Measurements from ENCODE around the gene AQP11.

The AQP11 gene

GRCh38 chr11:77593883-77594282 lies 4.1 kb downstream of the AQP11 start:
- DNase-seq = no peak

- DNase-seq = no peak
Measured at GRCh38 chr11:77596626-77597025, 6.9 kb downstream of the AQP11 start.

GRCh38 chr11:77598195-77598594 lies 8.4 kb downstream of the AQP11 start:
- DNase-seq = no peak

- no peak for DNase-seq
Measured at GRCh38 chr11:77602381-77603088, 12.8 kb downstream of the AQP11 start.

- DNase-seq = no peak
Measured at GRCh38 chr11:77604281-77604680, 14.5 kb downstream of the AQP11 start.

GRCh38 chr11:77609234-77609633 lies 19.5 kb downstream of the AQP11 start:
- DNase-seq = no peak

GRCh38 chr11:77611921-77612320 lies 22.2 kb downstream of the AQP11 start:
- no peak for DNase-seq

DNA sequence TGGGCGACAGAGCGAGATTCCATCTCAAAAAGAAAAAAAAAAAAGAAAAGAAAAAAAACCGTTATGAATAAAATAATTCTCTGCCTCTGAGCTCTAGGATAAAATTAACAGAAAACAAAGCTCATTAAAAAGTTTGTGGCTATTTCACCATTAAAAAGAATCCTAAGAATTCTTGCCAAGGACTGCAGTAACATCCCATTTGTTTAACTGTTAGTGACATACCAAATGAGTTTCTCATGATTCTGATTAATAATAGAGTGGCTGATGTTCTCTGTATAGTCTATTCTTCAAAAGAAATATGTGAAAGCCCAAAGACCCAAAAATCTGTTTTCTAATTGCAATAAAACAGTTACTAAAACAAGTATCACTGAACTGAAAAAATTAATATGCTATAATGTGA lies 28.1 kb downstream of the AQP11 start:
- DNase-seq = no peak

DNA sequence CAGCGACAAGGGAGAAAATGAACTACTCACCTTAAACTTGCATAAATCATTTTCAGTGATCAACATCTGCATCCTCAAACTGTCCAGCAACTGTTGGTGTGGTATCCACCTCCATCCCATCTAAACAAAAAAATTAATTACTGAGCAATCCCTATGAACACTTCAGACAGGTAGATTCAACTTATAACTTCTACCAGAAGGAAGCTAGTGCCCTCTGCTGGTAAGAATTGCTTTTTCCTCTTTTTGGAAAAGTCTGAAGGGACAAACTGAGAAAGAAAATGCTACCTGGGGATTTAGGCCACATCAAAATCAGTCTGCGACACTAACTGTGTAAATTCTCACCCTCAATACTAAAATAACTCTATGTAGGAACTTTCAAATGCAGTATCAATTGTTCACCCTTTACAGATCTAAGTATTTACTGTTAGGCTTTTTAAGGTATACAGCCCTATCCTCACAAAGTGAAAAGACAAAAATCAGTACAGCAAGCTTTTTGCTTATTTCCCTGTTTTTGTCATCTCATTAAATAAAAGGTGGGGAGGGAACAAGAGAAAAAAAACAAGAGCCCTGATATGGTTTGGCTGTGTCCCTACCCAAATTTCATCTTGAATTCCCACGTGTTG lies 29.9 kb downstream of the AQP11 start:
- peak; percentile 20 to 79 for DNase-seq

GRCh38 chr11:77630157-77630710 lies 40.5 kb downstream of the AQP11 start:
- DNase-seq = peak in 1 of 2 donors; percentile 8

- peak; percentile 57 for DNase-seq
Measured at GRCh38 chr11:77633926-77634325, 44.2 kb downstream of the AQP11 start.

DNA sequence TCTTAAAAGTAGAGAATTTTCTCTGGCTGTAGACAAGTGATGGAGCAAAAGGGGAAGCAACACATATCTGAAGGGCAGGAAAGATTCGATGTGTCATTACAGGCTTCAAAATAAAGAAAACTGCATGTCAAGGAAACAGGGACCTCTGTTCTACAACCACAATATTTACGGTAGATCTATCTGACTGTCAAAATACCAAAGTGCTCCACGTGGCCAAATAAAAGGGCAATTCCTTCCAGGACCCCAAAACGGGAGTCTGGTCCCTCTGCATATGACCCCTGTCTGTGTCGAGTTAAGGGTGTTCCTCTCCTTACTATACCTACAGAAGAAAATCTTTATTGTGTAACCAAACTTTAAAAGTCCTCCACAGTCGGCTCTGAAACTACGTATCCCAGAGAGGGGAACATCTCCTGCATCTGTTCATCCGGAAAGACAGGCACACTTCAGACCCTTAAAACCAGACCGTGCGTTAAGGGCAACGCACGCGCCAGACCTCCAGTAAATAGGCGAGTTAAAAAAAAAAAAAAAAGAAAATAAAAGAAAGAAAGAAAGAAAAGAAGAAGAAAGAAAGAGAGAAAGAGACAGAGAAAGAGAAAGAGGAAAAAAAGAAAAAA lies 47.1 kb downstream of the AQP11 start:
- peak; percentile 13 to 25 for DNase-seq

DNA sequence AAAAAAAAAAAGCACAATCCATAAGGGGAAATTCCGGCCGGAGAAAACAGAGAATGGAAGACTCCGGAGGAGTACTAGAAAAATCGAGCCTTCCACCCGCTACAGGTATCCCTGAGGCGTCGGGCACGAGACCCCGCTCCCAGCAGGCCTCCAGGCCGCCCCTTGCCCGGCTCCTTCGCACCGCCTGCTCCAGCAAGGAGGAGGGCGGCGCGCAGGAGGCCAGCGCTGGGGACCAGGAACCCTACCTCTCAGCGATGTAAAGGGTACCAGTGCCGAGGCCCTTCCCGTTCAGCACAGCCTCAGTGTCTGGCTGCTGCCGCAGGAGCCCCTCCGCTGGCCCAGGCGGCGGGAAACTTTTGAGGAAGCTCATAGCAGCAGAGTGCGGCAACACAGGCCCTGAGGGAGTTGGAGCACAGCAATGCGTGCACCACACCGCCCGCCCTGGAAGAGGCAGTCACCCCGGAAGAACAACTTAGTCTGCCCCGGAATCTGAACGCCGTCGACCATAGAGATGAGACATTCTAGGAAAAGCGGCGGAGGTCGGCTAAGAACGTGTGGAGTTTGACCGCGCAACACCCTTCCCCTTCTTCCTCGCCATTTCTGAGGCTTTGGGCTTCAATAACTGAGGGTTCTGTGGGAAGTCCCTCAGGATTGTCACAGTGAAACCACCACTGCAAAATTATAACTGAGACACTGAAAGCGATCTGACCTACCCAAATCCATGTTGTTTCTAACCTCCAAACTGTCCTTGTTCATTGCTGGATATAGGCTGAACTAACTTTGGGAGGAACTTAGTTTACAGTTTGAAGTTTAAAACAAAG lies 47.8 kb downstream of the AQP11 start, which contains the start of gene CLNS1A:
CLNS1A (minus strand) TSS at position 450 of the 821 bp plus-strand sequence; CDS start at position 370, 80 bp downstream.
- peak; percentile 86 to 88 for DNase-seq

DNA sequence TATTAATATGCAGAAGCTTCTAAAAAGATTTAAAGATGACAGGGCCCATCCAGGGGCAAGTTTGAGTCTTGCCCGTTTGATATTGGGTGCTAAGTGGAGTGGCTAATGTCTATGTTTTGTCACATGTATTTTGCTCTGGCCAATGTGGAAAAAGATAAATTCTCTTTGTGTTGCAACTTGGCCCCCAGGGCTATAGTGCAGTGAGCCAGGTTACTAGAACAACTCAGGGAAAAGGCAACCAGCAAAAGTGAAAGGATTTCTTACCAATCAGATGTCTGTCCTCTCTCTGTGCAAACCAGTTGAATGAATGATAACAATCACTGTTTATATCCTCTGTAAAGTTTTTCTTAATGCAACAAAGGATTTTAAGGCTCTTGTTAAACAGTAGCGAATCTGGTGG lies 52.5 kb downstream of the AQP11 start:
- DNase-seq = no peak

DNA sequence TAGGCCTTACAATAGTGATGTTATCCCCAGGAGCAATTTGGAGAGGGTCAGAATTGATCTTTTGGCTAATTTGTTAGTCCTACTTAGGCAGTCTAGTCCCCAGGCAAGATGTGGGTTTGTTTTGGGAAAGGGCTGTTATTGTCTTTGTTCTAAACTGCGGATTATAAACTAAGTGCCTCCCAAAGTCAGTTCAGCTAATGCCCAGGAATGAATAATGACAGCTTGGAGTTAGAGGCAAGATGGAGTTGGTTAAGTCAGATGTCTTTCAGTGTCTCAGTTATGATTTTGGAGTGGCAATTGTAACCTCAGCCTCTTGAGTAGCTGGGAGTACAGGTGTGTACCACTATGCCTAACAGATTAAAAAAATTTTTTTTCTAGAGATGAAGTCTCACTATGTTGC lies 55.1 kb downstream of the AQP11 start:
- no peak for DNase-seq

DNA sequence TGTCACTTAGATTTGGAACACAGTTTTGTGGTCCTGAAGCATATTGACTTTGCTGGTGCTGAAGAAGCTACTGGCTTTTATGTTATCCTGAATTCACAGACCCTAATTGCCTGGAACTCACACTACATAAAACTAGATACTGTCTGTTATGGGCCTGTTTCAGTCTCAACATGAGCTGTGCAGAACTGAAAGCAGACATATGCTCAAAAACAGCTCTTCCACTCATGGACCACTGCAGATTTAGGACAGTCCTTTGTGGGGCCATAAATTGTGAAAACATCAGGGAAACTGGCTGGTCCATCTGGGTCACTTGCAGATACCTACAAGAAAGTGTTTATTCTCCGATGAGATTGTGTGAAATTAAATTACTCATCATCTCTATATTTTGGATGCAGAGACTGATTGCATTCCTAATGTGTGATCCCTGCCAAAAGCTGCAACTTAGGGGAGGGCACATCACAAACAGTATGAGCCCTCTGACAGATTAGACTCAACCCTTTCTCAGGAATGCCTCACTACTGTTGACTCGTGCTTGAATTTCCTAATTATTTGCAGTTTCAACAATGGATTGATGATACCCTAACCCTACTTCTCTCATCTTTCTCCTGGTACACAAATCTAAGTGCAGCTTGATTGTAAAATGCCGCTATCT lies 58.0 kb downstream of the AQP11 start:
- no peak for DNase-seq

GRCh38 chr11:77650123-77650522 lies 60.4 kb downstream of the AQP11 start:
- no peak for DNase-seq

GRCh38 chr11:77654770-77655434 lies 65.1 kb downstream of the AQP11 start:
- DNase-seq = no peak

GRCh38 chr11:77656362-77656761 lies 66.6 kb downstream of the AQP11 start:
- no peak for DNase-seq

DNA sequence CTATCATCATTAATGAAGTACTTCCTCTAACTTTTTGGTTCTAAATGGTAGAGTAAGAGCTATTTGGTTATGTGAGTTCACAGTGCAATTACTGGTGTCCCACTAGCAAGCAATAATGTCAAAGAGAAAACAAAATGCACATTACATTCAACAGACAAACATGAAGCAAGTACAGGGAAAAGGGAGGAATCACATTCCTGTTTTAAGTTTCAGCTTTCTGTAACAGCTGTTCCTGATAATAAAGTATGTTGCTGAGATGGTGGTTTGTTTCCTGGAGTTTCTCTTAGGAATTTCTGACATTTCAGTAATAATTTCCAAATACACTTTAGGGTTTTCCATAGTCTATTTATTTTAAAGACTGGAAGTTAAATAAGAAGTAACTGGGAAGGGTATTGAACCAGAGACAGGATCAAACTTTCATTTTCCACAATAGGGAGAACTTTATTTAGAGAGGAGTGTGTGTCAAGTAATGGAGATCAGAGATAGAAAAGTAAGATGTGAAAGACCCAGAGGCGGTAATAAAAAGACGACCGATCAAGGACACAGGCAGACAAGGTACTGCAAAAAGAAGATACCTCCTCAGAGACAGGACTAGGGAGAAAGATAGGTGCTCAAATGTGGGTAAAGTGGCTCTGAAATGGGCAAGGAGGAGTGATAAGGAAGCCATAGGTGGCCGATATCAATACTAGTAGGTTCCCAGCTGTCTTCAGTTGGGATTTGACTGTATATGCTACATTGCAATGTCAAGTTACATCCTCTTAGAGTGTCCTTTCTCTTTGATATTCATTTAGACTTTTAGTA lies 68.7 kb downstream of the AQP11 start:
- DNase-seq = no peak

Measured in inflammatory macrophage treated with lipopolysaccharide for 1 hour (primary cell).